Stimulated activated CD4-positive, alpha-beta T cell treated with anti-CD3 and anti-CD28 coated beads, Interleukin-1b, Interleukin-23, amount 100 ng/mL, for 1 hour (primary cell): ENCODE measurements around the gene RWDD3.

Source experiments
- DNase-seq, 2 donors: peaks; one replicate each; pipeline ENCODE4 v3.0.0-alpha.2; 2020; ENCODE audit warnings: low read depth in 2 of 2

Gene RWDD3

GRCh38 chr1:95282518-95282895 lies 48.5 kb downstream of the RWDD3 start:
- no peak for DNase-seq

- DNase-seq, result no peak
Observed at GRCh38 chr1:95284420-95284819, 50.4 kb downstream of the RWDD3 start.

GRCh38 chr1:95286479-95286878 lies 52.5 kb downstream of the RWDD3 start:
- no peak for DNase-seq

GRCh38 chr1:95287081-95287480 lies 53.1 kb downstream of the RWDD3 start:
- DNase-seq, result no peak

- no peak for DNase-seq
Observed at GRCh38 chr1:95287825-95288224, 53.8 kb downstream of the RWDD3 start.
